Heart right ventricle (tissue), 16 donors: Measurements from ENCODE around the gene TMEM54. TPM values are rescaled to one million over a fixed set of nuclear protein-coding genes. Genes with fewer than 3 reads are reported as not detected.

Experiments used
- ATAC-seq, 8 donors: fragments of 200-7000 bp; cut with Tn5 transposase; one replicate each; pipeline ENCODE4 v1.9.1; 2020; ENCODE audit warnings: mild to moderate bottlenecking in 8 of 8, moderate library complexity in 8 of 8, moderate number of reproducible peaks in 1 of 8
- DNase-seq, 2 donors: peaks; one replicate each; pipeline ENCODE4 v3.0.0-alpha.2; 2020
- H3K27ac ChIP-seq, 10 donors: fragments of 200-600 bp; sonication (generic) in 2 of 10; one replicate each; pipeline versions ENCODE4 v1.5.0 to v1.8.0; 2020 to 2022; ENCODE audit warnings: mild to moderate bottlenecking in 3 of 10
- H3K27me3 ChIP-seq, 7 donors: fragments of 200-600 bp; one replicate each; pipeline ENCODE4 v1.8.0; 2021 to 2022; ENCODE audit warnings: mild to moderate bottlenecking in 2 of 7
- H3K36me3 ChIP-seq, 9 donors: fragments of 200-600 bp; sonication (generic) in 1 of 9; one replicate each; pipeline versions ENCODE4 v1.5.0 to v1.8.0; 2020 to 2022; ENCODE audit warnings: mild to moderate bottlenecking in 2 of 9
- H3K4me1 ChIP-seq, 9 donors: fragments of 200-600 bp; sonication (generic) in 1 of 9; one replicate each; pipeline versions ENCODE4 v1.5.0 to v1.8.0; 2020 to 2022; ENCODE audit warnings: mild to moderate bottlenecking in 4 of 9
- H3K4me3 ChIP-seq, 10 donors: fragments of 200-600 bp; sonication (generic) in 2 of 10; one replicate each; pipeline versions ENCODE4 v1.5.0 to v1.8.0; 2020 to 2022; ENCODE audit warnings: mild to moderate bottlenecking in 7 of 10, moderate library complexity in 2 of 10
- H3K9me3 ChIP-seq, 11 donors: fragments of 200-600 bp in 10 of 11; sonication (generic) in 2 of 11; one replicate each; pipeline versions ENCODE4 v1.5.0 to v1.8.0; 2013 to 2022; ENCODE audit warnings: mild to moderate bottlenecking in 2 of 11, control low read depth in 1 of 11, moderate library complexity in 1 of 11
- WGBS, 2 donors: extraction: QIAGEN DNeasy Blood & Tissue Kit; methylation state at CpG; one replicate each; pipeline ENCODE4 v1.1.7; 2013; ENCODE audit warnings: inconsistent platforms in 1 of 2; 5-methylcytosine and 5-hydroxymethylcytosine counted together
- intact Hi-C, 10 donors: fragments of 100-400 bp; cut with DNase I; formaldehyde crosslinking; loops; one replicate each; pipeline versions ENCODE4 v1.11.1 to v1.14.2; 2022
- polyA plus RNA-seq, 2 donors: library from polyadenylated mRNA; stranded (reverse); fragments of 200-250 nt; gene quantifications; one replicate each; pipeline ENCODE4 v1.2.3, GENCODE V29; 2013
- total RNA-seq, 10 donors: library from RNA; stranded (reverse); fragmentation: NEBNext Ultra II Directional in 3 of 10; extraction: Animal tissue kit (Norgen Biotek cat#: 25700) in 3 of 10; gene quantifications; one replicate each; pipeline versions ENCODE4 v1.2.1 to v1.2.4, GENCODE V29; 2021 to 2023
- TF ChIP-seq, protein P1 (sequence below), 9 donors: fragments of 200-600 bp; sonication (generic) in 2 of 9; IDR thresholded peaks; one replicate each; pipeline versions ENCODE4 v1.5.0 to v1.8.0; 2021 to 2022; ENCODE audit warnings: antibody characterized with exemption in 9 of 9, mild to moderate bottlenecking in 5 of 9, moderate library complexity in 1 of 9
- donor health status: Arrhythmogenic right ventricular cardiomyopathy.
- donor health status: ischemic (EF 13 %, LVEDD 7.1; RV severe dilation, severe dysfunction).
- donor health status: healthy with polysubstance abuse.
- donor health status: DM: no; HTN: yes; CAD: no.
- donor health status: DM: no; HTN: no; CAD: no.
- donor health status: ischemic (EF 25% LVEDD 6.9; RV normal size, moderate dysfunction).
- donor health status: ischemic (EF 25% LVEDD 5.7; RV mildly dilated, moderate dysfunction).
- donor health status: healthy.
- donor health status: DM: yes; HTN: yes; CAD: no.
- donor health status: Ischemic cardiomyopathy.
- donor health status: ischemic (EF 35%, LVEDD 5.7; RV mildly dilated, moderate dysfunction).
- donor health status: nonischemic (EF 11% LVEDD 7.7; RV severe dilation, severe dysfunction).
- donor health status: DM: yes; HTN: yes; CAD: no.
- donor health status: PGD.
- donor health status: ischemic (EF 29% LVEDD 5.4; RV normal size, mild dysfunction).
- donor health status: nonischemic (EF 23%, LVEDD 6.1; RV moderate dilation, normal function).

Gene TMEM54
- total and polyA plus RNA-seq, 12 donors, result 4.5 to 22.5 (median 10.8) TPM

DNA sequence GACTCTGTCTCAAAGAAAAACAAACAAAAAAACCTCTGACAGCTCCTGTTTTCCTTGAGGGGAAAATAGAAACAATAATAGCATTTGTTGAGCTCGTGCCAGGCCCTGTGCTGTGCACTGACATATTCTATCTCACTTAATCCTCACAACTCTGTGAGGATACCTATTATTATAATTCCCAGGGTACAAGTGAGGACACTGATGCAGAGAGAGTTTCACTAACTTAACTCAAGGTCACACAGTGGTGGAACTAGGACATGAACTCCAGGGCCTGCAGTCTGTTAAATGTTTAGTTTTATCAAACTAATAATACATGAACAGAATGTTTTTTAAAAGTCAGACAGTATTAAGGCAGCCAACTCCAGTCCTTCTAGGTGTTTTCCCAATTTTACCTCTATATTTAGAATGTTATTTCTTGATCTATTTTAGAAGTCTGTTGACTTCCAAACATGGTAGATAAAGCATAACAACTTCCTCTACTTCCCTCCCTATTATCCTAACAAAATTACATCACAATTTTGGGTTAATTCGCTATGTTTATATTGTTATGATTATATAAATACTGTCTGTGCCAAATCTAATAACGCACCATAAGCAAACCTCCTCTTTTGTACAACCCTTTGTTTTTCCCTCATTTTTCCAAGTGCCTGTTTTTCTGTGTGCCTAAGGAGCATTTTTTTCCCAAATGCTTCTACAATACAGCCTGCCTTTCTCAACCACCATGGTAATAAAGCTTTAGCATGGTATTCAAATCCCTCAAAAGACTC is 35.4 kb downstream of the TMEM54 start:
- no peaks in the 10 kb centered on the region for H3K9me3 ChIP-seq
- peaks cover 0 to 64% (median 39%) of the 10 kb centered on the region in 9 donors for H3K4me1 ChIP-seq
- DNase-seq (no peak), ATAC-seq (peak in 3 of 8 donors; percentile 16 to 22 (median 21))
- WGBS, 2 donors, result 48 to 51% methylated on average over 3 of the region's 3 CpGs
- peaks cover 0 to 11% (median 0%) of the 10 kb centered on the region in 7 donors for H3K27me3 ChIP-seq
- H3K36me3 ChIP-seq, result peaks cover 0 to 41% (median 8%) of the 10 kb centered on the region in 9 donors
- no peak overlapping the region for H3K4me3 ChIP-seq
- TF ChIP-seq, protein P1, sequence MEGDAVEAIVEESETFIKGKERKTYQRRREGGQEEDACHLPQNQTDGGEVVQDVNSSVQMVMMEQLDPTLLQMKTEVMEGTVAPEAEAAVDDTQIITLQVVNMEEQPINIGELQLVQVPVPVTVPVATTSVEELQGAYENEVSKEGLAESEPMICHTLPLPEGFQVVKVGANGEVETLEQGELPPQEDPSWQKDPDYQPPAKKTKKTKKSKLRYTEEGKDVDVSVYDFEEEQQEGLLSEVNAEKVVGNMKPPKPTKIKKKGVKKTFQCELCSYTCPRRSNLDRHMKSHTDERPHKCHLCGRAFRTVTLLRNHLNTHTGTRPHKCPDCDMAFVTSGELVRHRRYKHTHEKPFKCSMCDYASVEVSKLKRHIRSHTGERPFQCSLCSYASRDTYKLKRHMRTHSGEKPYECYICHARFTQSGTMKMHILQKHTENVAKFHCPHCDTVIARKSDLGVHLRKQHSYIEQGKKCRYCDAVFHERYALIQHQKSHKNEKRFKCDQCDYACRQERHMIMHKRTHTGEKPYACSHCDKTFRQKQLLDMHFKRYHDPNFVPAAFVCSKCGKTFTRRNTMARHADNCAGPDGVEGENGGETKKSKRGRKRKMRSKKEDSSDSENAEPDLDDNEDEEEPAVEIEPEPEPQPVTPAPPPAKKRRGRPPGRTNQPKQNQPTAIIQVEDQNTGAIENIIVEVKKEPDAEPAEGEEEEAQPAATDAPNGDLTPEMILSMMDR (IDR thresholded peaks at IDR 0.05), result no peak
- peak overlapping the region in 8 of 10 donors; percentile 10 to 64 (median 44) for H3K27ac ChIP-seq
- intact Hi-C loops, result loop anchor here in 1 of 10 donors (5.0 kb wide), 1 partner anchor 39 kb away; no protein-coding TSS in a partner anchor

DNA sequence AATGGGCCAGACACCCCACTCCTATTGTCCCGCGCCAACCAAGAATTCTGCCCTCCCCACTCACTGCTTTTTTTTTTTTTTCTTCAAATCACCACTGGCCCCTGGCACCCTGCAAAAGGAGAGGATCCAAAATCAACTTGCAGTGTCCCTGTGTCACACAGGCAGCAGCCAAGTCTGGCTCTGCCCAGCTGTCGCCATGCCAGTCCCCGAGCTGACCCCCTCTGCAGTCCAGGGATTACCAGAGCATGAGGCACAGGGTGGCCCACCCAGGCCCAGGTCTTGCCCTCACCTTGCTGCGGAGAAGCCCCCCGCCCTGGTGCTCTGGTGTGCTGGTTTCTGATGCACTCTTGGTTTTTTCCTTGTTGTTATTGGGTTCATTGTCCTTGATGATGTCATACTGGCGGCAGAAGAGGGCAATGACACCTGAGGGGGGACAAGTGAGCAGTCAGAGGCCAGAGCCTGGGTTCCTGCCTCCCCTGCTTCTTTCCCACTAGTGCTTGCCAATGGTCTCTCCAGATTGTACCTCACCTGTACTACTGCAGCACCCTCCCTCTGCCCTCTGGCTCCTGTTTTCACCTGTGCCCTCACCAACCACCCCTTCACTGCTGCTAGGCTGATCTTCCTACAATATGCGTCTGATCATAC is 36.7 kb downstream of the TMEM54 start:
- Histone ChIP-seq H3K4me1 (peaks cover 0 to 61% (median 36%) of the 10 kb centered on the region in 9 donors), H3K4me3 (no peak overlapping the region), H3K27me3 (peaks cover 0 to under 1% (median 0%) of the 10 kb centered on the region in 7 donors), H3K36me3 (peaks cover 0 to 51% (median 8%) of the 10 kb centered on the region in 9 donors), H3K27ac (peak overlapping the region in 8 of 10 donors; percentile 1 to 64 (median 24)), H3K9me3 (no peaks in the 10 kb centered on the region)
- ATAC-seq (peak in 3 of 8 donors; percentile 53 to 62 (median 60)), DNase-seq (no peak)
- TF ChIP-seq, protein P1 (IDR thresholded peaks at IDR 0.05), result no peak
- intact Hi-C loops, result loop anchor here in 1 of 10 donors (5.0 kb wide), 1 partner anchor 37 kb away; no protein-coding TSS in a partner anchor
- 73 to 77% methylated on average over 8 of the region's 8 CpGs for WGBS, 2 donors

DNA sequence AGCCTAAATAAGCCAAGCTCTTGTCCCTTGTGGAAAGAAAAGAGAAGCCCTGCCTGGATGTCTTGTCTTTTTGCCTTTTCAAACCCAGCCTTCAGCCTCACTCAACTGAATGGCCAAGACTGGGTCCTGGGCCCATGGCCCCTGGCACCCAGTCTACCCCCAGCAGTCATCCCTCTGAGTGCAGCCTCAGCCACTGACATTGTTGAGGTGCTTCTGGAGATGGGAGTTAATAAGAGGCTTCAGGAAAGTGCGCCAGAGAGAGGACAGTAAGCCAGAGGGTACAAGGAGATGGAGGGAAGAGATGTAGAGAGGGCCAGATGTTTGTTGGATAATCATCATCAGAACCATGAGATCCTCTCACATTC is 37.3 kb downstream of the TMEM54 start:
- no peak for DNase-seq
- Histone ChIP-seq H3K27ac (peak overlapping the region in 2 of 10 donors; percentile 25 to 48), H3K36me3 (peaks cover 0 to 57% (median 8%) of the 10 kb centered on the region in 9 donors), H3K4me1 (peaks cover 0 to 62% (median 36%) of the 10 kb centered on the region in 9 donors), H3K4me3 (no peak overlapping the region), H3K27me3 (no peaks in the 10 kb centered on the region), H3K9me3 (no peaks in the 10 kb centered on the region)
- 95 to 100% methylated on average over 1 of the region's 1 CpG for WGBS, 2 donors
- TF ChIP-seq, protein P1 (IDR thresholded peaks at IDR 0.05), result no peak
- intact Hi-C loops, result no loop called here
- ATAC-seq, result no peak

DNA sequence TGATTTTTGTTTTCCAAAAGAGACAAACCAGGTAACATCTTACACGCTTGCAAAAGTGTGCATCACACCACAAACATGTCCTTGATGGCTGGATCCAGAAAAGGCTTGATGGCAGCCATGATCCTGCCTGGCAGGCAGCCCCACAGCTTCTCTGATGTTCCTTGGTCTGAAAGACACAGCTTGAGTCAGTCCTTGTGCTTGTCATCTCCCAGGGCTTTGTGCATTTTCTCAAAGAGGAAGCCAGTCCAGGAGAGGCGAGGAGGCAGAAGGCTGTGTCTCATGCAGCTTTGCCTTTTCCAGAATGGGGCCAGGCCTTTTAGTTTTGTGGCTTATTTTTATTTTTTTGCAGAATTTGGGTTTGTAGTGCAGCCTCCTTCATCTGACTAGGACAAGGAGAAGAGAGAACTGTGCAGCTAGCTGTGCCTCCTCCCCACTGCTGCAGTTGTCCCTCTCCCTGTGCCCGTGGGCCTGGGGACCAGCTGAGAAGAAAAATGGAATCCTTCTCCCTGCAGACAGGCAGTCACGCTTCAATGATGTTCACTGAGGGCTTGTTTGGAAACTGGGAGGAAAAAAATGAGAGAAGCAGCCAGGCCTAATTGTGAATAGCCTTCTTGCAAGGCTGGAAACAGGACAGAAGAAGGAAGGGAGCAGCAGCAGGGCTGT is 37.8 kb downstream of the TMEM54 start:
- TF ChIP-seq, protein P1 (IDR thresholded peaks at IDR 0.05), result no peak
- DNase-seq (no peak), ATAC-seq (no peak)
- intact Hi-C loops, result no loop called here
- H3K4me1 ChIP-seq, result peaks cover 0 to 62% (median 36%) of the 10 kb centered on the region in 9 donors
- WGBS, 2 donors, result 96 to 97% methylated on average over 4 of the region's 4 CpGs
- H3K9me3 ChIP-seq, result no peaks in the 10 kb centered on the region
- H3K27ac ChIP-seq, result peak overlapping the region in 1 of 10 donors; percentile 25
- H3K4me3 ChIP-seq, result no peak overlapping the region
- H3K36me3 ChIP-seq, result peaks cover 0 to 62% (median 8%) of the 10 kb centered on the region in 9 donors
- no peaks in the 10 kb centered on the region for H3K27me3 ChIP-seq
